Activated CD8-positive, alpha-beta memory T cell treated with anti-CD3 and anti-CD28 coated beads, Interleukin-2, amount 50 U/mL, for 24 hours (primary cell): ENCODE data around the gene RREB1.
"Not testable (repeated sequence)": the region's sequence is repeated elsewhere in the genome, so short reads cannot be mapped to it uniquely, and the experiment has no call there.

ENCODE experiments used
- DNase-seq: peaks from one replicate; pipeline ENCODE4 v3.0.0-alpha.2; 2020; ENCODE audit errors: extremely low read depth

Gene RREB1

DNA sequence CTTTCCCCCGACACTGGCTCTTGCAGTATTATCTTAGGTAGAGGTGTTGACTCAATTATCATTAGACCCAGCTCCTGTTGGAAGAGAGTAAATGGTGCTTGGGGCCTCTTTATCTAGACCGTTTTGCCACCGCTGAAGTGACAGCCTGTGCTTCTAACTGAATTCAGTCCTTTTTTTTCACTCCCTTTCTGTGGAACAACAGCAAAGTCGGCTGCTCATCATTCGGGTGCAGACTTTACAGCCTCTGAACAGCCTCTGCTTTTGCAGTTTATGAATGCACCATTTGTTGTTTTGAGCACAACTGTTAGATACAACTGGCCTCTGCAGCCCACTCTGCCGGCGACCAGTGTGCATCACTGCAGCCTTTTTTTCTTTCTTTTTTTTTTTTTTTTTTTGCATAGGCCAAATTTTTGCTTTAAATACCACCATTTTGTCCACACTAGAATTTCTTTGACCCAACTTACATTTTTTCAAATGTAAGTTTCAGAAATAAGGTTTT lies 35.8 kb downstream of the RREB1 start:
- no peak for DNase-seq

DNA sequence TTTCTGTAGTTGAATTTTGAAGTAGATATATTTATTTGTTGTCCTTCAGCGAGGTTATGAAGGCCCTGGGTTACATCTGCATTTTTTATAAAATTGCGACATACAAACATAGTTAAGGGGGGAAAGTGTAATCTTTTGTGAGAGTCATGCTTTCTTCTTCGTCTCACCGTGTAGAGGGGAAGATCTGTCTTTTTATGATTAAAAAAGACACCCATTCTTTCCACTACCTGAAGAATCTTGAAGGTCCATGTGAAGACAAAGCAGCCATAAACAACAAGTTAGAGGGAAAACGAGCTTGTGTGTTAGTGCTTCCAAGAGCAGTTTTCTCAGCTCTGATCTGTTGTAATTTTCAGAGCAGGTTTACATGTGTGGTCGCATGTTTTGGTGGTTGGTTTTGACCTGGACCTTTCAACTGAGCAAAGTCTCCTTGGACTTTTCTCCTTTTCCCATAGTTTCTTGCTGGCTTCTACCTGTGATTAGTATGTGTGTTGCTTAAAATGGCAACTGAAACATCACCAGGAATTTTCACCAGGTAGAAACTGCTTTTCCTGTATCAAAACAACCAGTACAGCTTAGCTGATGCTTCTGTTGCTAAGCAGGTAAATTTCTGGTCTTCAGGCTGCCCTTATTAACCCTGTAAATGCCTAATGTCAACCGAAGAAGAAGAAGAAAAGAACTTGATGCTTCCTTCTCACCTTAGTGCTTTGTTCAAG lies 37.3 kb downstream of the RREB1 start:
- DNase-seq: no peak

DNA sequence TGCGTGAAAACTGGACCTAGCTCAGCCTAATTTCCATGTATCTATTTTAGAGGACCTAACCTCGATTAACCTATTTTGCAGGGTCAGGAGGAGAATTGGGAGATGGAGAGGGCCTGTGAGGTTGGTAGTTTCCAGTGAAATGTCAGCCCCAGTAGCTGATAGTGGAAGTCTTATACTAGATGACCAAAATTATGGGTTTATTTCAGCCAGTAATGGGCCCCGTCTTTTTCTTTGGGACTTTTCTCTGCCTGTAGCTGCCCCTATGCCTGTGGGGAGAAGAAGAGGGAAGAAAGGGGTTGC lies 37.8 kb downstream of the RREB1 start:
- DNase-seq: no peak

DNA sequence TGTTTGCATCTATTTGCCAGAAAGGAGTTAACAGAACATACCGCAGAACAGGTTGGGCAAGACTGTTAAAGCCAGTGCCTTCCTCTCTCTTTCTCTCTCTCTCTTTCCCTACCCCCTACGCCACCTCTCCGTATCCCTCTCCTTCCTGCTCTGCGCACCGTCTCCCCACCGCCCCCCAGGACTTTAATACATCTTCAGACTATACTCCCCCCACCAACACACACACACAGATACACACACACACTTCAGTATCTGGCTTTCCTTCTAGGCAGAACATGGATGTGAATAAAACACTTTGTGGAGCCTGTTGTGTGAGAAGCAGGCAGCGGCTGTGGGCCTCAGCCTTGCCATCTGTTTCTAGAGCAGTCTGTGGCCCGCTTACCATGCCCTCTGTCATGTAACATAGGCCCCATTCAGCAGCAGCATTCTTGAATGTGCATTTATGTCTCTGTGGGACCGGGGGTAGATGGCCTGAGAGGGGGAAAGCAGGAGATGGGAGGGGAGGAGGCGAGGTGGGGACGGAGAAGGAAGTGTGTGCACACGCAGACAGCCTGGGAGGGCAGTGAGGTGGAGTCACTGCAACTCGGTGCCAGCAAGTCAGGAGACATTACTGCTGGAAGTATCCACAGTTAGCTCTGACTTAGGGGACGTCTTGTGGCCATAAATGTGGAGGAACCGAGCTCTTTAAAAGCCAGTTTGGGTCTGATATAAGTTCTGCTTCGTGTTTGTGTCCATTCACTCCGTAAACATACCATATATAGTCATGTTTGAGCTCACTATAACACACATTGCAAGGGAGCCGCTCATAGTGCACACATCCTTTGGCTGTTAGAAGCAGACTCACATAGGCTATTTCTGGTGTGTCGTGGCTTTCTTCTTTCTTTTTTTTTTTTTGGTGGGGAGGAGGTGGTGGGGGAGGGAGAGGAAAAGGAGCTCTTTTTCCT lies 38.4 kb downstream of the RREB1 start:
- DNase-seq: no peak

DNA sequence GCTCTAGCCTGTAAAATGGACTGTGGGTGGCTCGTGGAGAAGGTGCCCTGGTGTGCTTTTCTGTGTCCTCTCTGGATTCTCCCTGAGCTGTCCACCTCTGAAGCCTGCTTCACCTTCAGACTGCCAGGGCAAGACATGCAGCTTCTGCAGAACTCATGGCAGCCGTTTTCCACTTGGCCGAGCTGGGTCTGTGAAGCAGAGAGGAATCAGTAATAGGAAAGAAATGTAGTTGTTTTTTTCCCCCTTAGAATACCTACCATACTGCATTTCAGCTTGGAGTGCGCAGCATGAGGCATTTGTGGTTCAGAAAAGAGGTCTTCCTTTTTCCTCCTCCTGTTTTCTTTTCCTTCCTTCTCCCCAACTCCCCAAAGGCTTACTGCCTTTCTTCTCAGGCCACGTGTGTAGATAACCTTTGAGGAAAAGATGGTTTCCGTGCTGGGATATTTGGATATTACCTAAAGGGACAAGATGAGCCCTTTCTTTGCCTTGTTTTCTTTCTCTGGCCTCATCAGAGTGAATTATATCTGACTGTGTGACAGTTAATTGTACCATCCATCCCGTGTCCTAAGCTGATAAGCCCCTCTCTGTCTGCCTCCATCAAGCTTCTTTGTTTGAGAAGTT lies 39.4 kb downstream of the RREB1 start:
- DNase-seq: no peak

DNA sequence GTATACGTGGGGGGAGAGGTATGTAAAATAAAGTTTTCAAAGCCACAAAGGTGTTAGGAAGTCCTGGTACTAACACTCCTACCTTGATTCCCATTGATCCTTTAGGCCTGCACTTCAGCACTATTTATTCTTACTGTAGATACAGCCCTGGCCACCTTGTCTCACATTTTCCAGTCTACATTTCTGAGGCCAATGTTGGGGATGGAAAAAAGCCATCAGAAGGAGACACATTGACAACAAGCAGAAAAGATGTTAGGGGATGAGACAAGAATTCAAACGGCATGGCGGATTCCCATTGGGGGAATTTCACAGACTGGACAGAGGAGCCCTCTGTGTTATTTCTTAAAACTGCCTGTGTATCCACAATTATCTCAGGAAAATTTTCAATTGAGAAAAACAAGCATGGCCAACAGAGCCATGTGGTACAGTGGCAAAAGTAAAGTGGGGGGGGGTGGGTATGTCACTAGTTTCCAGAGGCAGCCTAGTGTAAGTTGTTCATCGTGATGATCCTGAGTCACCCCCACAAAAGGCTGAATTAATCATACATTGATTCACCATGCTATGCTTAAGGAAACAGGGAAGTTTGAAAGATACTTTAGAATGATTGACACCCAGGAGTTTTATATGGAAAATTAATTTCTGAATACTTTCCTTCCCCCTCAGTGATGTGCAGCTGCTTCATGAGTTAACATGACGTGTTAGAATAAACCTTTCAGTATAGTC lies 40.5 kb downstream of the RREB1 start:
- DNase-seq: no peak

DNA sequence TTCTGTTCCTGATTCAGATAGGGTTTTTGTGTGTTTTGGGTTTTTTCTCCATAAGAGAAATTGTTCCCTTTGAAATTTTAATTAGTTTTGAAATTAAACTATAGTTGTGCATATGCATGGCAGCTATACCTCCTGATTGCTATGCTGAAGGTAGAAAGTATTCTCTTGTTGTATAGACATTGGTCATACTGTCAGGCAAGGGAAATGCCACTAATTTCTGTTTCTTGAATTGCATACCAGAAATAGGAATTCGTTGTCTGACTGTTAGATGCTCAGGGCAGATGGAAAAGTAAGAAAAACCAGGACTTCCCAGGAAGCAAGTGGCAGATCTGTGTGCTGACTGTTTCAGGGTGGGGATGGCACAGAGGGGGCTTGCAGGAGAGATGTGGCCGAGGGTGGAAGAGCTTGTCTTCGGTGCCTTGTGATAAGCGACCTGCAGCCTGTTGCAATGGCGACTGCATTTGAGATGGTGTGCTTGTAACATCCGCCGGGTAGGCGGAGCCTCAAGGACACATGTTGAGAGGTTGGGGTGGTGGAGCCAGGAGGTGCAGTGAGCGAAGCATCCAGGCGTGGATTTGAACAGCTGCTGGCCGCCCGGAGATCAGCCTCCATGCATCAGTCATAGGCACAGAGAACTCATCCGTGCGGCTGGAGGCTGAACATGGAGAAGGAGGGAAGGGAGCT lies 42.8 kb downstream of the RREB1 start:
- no peak for DNase-seq

DNA sequence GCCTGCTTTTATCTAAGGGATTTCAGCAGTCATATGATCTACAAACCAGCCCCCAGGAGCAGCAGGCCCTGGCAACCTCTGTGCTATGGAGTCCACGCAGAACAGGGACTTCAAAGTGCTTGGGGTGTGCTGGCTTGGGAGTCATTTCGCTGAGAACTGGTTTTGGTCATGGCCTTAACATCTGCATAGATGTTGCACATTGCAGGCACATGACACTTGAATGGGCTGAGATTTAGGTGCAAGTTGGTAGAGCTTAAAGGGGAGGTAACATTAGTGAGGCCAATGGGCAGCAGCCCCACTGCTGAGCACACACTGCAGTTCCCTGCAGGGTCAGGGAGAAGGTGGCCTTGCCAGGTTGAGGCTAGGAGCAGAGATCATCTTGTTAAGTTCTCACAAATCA lies 43.6 kb downstream of the RREB1 start:
- DNase-seq: no peak

DNA sequence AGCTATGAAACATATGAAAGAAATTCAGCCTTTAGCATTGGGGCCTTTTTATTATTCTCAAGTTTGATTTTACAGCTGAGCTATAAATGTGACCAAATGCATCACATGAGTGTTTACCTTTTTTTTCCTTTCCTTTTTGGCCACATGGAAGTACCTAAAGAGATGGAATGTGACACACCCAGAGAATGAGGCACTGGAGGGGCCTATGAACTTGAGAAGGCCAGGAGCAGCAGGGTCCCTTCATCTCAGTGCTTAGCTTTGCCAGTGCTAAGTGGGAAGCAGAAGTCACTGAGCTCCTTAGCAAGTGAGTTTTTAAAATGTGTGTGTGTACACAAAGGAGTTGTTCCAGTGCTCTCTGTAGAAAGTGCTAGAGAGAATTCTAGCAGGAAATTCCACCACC lies 44.7 kb downstream of the RREB1 start:
- DNase-seq: no peak

DNA sequence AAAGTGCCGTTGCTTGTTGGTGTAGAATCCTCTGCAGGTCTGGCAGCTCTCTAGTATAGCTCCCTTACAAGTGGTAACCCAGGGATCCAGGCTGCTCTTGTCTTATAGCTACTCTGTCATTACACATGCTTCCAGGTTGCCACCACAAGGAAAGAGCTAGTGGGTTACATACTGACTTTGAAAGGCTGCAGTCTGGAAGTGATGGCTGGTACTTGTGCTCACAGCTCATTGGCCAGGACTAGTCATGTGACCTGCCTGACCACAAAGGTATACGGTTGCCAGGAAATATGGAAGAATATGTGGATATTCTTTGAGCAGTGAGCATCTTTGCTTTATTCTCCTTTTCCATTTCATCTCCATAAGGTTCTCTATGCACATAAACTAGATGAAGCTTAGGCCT lies 46.0 kb downstream of the RREB1 start:
- no peak for DNase-seq

DNA sequence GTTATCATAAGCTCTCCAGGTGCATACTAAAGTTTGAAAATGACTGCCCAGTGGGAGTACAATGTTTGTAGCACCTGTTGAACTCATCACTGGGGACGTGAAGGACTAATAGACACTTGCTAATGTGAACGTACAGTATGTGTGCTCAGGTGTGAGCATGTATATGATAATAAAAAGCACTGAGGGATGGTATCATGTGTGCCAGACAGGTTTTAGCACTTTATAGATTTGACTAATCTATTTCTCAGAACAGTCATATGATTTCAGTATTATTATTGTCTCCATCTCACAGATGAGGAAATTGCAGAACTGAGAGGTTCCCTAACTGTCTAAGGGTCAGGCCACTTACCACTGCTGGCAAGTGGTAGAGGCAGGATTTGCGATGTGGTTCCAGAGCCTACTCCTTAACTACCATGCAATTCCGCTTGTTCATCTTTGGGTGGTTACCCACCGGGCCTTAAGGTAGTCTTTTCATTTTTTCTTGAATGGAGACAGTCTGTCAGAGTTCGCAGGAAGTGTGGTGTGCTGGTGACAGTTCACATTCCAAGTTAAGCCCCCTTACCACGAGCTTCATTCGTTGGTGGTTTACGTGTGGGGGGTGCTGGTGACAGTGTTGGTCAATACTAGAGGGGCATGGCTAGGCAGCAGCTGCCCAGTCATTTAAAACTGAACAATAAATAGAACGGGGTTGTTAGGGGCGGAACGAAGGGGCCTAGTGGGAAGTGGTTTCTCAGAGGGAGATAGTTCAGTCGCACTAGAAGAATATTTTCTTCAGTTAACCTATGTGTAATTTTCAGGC lies 46.8 kb downstream of the RREB1 start:
- DNase-seq: no peak

DNA sequence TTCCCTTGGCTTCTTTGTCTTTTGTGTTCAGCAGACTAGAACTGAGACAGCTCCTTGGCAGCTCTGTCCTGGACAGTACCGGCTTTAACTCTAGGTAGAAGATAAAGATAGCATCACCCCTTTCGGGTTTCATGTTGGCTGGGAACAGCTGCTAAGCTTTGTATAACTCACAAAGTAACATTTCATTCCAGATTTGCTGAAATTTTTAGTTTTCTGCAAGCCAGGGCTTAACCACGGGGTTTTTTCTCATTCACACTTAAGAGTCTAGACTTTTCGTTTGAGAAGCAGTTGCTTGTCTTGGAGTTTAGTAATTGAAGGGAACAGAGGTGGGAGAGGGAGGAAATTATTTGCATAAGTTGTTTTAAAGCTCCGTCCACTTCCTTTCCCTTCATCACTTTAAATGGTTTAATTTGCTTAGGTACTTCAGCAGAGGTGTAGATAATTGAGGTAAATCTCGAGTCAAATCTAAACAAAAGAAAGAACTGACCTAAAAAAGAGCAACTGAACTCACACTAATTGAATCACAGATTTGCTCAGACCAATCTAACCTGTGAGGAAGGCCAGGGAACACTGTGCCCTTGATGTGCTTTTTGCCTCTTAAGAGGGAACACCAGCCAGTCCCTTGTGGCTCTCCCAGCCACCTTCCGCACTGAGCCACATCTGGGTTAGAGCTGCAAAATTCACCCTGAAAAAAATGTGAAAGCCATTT lies 48.3 kb downstream of the RREB1 start:
- DNase-seq: no peak

DNA sequence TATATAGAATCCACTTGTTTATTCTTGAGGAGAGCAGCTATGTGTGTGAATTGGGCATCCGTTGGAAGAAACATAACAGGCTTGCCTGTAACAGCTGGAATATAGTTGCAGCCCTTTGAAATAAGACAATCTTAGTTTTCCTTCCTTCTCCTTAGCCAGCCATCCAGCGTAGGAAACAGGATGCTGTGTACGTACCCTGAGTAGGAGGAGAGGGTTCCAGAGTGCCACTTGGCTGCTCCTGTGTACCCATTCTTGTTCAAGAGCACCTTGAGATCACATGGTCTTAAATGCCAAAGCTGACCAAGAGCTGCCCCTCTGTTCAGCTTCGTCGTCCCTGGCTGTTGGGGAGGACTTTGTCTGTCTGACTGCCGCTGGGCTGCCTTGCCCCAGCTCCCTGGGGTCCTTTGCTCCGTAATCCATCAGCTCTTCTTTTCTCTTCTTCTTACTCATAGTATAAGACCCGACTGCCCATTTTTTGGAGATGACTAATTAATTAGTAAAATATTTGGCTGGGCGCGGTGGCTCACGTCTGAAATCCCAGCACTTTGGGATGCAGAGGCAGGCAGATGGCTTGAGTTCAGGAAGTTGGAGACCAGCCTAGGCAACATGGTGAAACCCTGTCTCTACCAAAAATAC lies 49.0 kb downstream of the RREB1 start:
- no peak for DNase-seq

DNA sequence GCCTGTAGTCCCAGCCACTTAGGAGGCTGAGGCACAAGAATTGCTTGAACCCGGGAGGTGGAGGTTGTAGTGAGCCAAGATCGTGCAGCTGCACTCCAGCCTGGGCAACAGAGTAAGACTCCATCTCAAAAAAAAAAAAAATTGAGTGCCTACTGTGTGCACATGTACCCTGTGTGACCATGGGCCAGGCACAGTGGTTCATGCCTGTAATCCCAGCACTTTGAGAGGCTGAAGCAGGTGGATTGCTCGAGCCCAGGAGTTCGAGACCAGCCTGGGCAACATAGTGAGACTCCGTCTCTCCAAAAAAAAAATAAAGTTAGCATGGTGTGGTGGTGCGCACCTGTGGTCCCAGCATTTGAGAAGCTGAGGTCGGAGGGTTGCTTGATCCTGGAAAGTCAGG lies 49.5 kb downstream of the RREB1 start:
- DNase-seq: not testable (repeated sequence)

DNA sequence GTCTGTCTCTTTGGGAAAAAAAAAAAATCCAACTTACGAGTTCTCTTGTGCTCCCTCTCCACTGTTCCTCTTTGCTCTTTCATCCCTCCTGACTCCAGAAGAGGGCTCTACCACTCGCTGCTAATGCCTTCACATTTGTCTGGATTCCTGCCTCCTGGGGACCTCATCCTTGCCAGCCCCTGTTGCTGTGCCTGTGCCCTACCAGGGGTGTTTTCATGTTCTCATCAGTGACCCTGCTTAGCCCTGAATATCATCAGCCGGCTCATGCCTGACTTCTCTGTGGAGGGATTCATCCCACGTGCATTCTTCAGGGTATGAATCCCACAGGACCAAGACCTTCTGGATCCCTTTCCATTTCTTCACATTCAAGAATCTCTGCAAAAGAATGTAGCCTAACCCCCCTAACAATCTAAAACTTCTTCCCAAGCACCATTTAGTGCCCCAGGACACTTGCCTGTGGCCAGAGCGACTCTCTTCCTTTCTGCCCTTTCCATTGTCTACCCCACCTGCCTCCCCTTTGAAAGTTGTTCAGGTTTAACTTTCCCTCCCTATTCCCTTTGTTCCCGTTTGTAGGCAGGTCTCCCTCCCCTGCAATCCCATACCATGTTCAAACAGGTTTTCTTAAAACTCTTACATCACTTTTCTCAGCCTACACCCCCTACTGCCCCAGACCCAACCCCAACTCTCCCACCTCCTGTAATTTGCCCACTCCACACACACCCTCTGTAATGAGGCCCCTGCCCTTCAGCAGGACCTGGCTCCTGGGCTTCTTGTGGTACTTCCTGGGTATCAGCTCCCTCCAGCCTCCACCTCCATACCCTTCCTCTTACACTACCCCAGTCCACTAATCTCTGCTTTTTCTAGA lies 50.2 kb downstream of the RREB1 start:
- DNase-seq: no peak

DNA sequence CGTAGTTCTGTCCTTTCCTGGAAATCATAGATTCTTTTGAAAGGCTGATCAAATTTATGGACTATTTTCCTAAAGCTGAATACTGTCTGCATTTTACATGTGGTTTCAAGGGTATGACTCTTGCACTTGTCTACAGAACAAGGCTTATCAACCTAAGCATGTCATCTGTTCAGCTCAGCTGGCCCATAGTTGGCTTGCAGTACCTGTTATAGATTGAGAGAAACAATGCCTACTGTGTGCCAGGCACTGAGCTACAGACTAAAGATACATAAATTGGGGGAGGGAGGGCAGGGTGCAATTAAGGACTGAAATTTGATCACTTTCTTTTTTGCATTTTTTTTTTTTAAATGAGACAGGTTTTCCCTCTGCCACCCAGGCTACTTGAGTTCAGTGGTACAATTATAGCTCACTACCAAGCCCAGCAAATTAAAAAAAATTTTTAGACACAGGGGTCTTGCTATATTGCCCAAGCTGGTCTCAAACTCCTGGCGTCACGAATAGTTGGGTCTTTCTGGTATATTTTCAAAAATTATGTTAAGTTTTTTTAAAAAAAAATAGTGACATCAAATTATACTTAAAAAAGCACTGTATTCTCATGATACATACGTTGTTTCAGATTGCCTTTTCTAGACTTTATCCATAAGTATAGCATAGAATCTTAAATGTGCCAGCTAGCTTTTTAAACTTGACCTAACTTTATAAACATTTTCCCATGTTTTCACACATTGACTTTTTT lies 52.2 kb downstream of the RREB1 start:
- no peak for DNase-seq

DNA sequence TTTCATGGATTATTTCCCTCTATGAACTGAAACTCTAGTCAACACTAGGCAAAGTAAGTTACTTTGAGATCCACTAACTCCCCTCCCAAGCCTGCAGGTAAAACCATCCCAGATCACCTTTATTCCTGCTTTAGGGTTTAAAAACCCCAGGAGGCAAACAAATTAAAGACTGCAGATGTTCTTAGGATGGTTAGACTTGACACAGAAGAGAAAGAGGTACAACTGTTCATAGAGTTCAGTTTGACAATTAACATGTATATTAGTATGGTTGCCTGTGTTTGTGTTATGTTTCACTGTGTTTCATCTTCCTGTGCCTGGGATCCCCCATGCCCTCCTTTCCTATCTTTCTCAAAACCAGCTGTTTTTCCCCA lies 53.5 kb downstream of the RREB1 start:
- DNase-seq: no peak

DNA sequence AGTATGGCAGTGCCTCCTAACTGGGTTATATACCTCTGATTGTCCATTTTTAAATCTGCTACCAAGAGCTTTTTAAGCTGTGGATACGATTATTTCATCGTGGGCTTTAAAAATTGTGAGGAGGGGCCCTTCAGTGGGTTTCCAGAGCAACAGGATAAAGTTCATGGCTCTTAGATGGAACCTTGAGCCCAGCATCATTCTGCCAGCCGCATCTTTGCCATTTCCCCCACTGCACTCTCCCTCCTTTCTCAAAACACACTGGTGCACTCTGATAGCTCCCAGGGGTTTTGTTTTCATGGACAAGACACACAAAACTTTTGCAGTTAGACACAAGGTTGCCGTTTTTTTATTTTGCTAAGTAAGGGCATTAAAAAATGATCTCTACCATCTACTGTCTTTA lies 54.1 kb downstream of the RREB1 start:
- DNase-seq: no peak
